ENCODE results near the gene AMZ2.

DNA sequence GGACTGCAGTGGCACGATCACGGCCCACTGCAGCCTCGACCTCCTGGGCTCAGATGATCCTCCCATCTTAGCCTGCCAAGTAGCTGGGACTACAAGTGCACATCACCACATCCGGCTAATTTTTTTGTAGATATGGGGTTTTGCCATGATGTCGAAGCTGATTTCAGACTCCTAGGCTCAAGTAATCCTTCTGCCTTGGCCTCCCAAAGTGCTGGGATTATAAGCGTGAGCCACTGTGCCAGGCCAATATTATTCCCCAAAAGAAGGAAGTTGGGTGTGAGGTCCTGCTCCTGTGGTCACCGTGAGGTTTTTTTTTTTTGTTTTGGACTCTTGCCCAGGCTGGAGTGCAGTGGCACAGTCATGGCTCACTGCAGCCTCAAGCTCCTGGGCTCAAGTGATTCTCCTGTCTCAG, 1.5 kb downstream of the AMZ2 start:
- TF ChIP-seq, protein P1, sequence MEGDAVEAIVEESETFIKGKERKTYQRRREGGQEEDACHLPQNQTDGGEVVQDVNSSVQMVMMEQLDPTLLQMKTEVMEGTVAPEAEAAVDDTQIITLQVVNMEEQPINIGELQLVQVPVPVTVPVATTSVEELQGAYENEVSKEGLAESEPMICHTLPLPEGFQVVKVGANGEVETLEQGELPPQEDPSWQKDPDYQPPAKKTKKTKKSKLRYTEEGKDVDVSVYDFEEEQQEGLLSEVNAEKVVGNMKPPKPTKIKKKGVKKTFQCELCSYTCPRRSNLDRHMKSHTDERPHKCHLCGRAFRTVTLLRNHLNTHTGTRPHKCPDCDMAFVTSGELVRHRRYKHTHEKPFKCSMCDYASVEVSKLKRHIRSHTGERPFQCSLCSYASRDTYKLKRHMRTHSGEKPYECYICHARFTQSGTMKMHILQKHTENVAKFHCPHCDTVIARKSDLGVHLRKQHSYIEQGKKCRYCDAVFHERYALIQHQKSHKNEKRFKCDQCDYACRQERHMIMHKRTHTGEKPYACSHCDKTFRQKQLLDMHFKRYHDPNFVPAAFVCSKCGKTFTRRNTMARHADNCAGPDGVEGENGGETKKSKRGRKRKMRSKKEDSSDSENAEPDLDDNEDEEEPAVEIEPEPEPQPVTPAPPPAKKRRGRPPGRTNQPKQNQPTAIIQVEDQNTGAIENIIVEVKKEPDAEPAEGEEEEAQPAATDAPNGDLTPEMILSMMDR (IDR thresholded peaks at IDR 0.05): no peak
- TF ChIP-seq POLR2A (IDR thresholded peaks at IDR 0.05): no peak
- TF ChIP-seq POLR2AphosphoS5 (IDR thresholded peaks at IDR 0.05): no peak

Measured in suprapubic skin (tissue), 4 donors.